Stimulated activated CD8-positive, alpha-beta memory T cell treated with anti-CD3 and anti-CD28 coated beads, Interleukin-7, amount 100 ng/mL, for 24 hours (primary cell): Measurements from ENCODE around the gene CDK6.
"Not testable (repeated sequence)": the region's sequence is repeated elsewhere in the genome, so short reads cannot be mapped to it uniquely, and the experiment has no call there.

Experiments
- DNase-seq: peaks from one replicate; pipeline ENCODE4 v3.0.0-alpha.2; 2020; ENCODE audit warnings: low read depth

The CDK6 gene

DNA sequence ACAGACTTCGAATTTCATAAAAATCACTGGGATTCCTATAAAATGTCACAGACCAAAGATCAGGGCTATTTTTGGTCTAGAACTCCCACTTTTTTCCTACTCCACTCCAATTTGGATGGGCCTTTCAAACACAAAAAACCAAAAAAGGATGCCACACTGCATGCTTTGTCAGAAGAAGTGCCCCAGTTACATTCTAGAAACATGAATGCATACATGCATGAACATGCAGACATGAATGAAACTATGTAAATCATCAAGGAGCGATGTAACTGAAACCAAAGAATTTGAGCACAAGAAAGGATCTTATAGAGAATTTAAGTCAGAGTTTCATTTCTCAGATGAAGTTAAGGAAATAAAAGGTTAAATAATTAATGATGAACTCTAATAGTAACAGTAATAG is 214.3 kb downstream of the CDK6 start:
- no peak for DNase-seq

- DNase-seq: no peak
Observed at GRCh38 chr7:92621561-92622023, 214.8 kb downstream of the CDK6 start.

- DNase-seq: peak; percentile 41
Observed at GRCh38 chr7:92621026-92621540, 215.3 kb downstream of the CDK6 start.

GRCh38 chr7:92615861-92616260 is 220.5 kb downstream of the CDK6 start:
- DNase-seq: no peak

DNA sequence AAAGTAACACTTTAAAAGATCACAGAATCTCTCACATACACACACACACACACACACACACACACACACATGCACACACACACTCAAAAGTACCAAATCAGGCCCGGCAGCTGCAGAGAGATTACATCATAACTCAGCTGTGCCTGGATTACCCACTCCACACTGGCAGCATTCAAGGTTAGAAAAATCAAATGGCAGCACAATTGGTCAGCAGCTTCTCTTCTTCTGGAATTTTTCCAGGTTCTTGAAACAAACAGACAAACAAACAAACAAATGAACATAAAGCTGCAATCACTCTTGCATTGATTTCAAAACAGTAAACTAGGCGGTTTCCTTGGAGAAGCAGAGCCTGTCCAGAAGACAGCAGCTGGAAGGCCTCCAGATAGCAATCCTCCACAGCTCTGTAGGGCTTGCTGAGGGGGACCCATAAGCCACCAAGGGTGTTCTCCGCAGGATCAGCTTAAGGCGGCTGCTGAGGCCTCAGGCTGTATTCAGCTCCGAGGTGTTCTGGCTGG is 221.7 kb downstream of the CDK6 start:
- no peak for DNase-seq

GRCh38 chr7:92613720-92614119 is 222.7 kb downstream of the CDK6 start:
- DNase-seq: no peak

DNA sequence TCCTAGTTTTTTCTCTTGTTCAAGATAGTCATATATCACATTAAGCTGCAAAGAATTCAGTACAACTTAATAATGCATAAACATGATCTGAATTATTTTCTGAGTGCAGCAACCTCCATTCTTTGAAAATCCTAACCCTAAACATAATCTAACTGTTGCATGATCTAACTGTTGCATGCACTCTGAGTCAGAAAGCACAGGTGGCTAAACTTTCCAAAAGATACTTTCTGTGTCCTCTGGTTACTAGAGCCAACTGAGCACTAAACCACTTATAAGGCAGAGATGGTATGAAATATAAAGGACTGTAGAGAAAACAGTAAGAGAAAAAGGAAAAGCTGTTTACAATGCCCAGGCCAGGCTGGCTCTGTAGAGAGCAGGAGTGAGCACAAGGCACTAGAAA is 223.2 kb downstream of the CDK6 start:
- DNase-seq: no peak

DNA sequence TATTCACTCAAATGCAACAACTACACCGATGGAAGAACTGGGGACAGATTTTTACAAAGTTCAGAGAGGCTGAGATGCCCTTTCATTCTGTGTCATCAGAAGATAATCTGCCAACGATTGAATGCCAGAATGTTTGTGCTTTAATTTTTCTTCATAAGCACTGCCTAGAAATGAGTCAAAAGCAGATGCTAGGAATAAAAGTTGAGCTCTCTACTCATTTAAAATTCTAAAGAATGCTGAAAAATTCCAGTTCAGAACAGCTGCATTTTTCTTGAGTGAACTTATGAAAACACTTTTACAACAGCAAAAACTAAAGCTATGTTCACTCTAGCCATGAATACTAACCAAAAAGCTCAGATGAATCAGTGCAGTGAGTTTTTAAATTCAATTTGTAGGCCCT is 223.9 kb downstream of the CDK6 start:
- DNase-seq: no peak

DNA sequence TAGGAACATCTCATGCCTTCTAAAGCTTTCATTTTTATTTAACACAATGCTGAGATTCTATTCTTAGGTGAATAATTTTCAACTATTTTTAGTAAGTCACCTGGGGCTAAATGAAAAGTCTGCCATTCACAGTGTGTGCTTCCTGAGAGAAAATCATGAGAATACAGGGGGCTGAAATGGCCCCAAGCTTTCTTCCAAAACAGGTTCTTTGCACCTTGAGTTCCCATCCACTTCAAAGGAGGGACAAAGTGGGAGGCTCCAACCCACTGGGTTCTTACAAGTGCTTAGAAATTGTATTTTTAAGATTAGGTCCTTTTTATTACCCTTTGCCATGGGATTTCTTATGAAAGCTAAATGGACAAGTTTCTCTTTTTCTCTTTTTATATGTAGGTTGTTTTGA is 224.6 kb downstream of the CDK6 start:
- no peak for DNase-seq

GRCh38 chr7:92609921-92610518 is 226.4 kb downstream of the CDK6 start:
- no peak for DNase-seq

GRCh38 chr7:92608380-92609322 is 227.7 kb downstream of the CDK6 start:
- no peak for DNase-seq

DNA sequence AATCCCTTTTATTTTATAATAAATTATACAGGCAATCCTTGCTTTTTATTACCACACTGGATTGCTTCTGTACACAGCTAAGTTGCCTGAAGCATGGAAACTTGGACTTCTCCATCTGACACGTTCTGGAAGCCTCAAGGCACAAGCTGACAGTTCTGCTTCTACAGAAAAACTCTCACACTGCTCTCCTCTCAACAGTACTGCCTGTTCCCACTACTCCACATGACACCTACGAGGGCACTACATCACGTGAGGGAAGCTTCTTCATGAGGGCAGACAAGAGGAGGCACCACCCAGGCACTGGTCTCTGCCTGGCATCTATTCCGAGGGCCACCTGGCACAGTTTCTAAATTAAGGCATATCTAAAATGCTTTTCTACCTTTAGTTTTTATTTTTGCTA is 229.4 kb downstream of the CDK6 start:
- DNase-seq: no peak

- DNase-seq: not testable (repeated sequence)
Observed at GRCh38 chr7:92604517-92604916, 231.9 kb downstream of the CDK6 start.

- DNase-seq: no peak
Observed at GRCh38 chr7:92603089-92603445, 233.3 kb downstream of the CDK6 start.

GRCh38 chr7:92602352-92603088 is 233.9 kb downstream of the CDK6 start:
- no peak for DNase-seq

DNA sequence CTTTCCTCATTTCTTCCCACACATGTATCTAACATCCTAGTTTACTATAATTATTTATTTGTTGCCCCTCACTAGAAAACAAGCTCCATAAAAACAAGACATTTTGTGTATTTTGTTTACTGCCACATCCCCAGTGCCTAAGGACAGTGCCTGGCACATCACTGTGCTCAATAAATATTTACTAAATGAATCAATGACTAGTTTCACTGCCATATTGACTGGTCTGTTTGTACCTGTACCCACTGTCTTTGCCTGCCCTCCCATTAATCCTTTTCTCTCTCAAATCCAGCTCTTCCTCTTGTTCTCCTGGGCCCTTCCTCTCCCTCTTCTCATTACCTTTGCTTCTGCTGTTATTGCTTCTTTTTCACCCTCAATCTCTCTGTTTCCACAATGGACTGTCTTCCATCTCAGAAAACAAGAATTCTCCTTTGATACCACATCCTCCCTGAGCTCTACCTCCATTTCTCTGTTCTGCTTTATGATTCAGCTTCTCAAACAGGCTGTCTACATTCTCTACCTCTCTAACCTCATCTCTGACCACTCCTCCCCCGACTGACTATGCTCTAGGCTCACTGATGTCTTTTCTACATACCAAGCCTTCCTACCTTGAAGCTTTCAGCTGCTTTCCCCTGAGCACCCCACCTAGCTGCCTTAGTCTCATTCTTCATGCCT is 237.9 kb downstream of the CDK6 start:
- no peak for DNase-seq

DNA sequence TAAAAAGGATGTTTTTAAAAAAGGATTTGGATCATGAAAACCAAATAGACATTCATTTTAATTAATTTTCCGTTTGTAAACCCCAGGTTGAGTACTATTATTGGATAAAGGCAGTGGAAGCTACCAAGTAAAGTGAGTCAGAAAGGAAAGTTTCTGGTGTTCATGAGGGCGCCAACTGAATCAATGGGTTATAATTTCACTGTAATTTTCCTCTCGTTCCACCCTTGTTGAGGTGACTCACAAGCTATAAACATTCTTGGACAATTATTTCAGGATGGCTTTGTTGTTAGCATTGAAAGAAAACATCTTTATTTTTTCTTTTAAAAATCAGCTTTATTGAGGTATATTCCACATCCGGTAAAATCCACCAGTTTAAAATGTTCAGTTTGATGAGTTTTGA is 241.1 kb downstream of the CDK6 start:
- no peak for DNase-seq

DNA sequence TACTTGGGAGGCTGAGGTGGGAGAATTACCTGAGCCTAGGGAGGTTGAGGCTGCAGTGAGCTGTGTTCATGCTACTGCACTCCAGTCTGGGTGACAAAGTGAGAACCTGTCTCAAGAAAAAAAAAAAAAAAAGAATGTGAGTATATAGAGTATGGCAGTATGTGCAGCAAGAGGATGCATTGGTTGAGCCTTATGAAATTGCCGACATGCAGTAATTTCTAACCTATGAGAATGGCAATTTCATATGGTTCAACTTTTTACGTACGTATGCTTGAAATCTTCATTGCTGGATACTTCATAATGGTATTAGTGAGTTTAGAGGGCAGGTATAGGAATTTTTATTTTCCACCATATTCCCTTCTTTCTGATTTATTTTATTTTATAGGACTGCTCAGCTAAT is 241.6 kb downstream of the CDK6 start:
- no peak for DNase-seq

DNA sequence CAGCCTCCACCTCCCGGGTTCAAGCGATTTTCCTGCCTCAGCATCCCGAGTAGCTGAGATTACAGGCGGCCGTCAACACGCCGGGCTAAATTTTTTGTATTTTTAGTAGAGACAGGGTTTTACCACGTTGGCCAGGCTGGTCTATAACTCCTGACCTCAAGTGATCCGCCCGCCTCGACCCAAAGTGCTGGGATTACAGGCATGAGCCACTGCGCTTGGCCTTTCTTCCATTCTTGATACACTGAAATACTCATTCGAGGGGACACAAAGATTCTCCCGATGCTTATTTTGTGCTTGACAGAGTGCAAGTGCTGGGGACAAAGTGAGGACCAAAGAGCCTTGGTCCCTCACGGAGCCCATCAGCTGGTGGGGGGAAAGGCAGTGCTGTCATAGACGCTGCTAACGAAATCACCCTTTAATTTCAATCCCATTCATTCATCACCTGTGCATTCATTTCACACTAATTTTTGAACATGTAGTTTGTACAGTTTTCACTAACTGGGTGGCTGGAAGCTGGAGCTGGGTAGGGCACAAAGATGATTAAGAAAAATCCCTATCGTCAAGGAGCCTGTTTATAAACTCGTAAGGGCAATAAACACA is 245.6 kb downstream of the CDK6 start:
- no peak for DNase-seq

- DNase-seq: no peak
Observed at GRCh38 chr7:92589056-92589455, 247.3 kb downstream of the CDK6 start.

GRCh38 chr7:92588561-92588960 is 247.8 kb downstream of the CDK6 start:
- DNase-seq: no peak
